ENCODE measurements around the gene ENTREP1.

The ENTREP1 gene

DNA sequence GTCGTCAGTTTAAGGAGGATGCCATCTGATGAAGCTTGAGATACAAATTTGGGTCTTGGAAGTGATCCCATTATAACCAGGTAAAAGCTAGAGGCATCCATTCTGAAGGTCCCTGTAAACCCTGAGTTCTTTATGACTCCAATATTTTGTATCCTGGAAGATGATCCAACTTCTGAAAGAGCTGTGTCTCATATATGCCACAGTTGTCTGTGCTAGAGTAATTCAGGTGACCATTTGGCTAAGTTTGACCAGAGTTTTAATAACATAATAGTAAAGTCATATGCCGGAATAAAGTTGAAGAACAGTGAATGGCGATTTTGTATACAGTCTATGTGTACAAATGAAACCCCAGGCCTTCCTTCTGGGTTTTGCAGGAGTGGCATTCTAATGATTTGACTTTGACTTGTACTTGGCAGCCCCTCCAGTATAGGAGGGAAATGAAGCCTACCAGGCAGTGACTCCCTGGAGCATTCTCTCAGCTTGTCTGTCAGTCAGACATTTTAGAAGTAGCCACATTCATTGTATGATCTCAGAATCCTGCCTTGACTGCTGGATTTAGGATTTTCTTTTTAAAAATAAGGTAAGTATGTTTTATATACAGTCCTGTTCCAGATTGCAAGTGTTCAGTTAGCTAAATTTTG is 39.6 kb downstream of the ENTREP1 start:
- DNase-seq (ENCODE audit: low spot score), result no peak

DNA sequence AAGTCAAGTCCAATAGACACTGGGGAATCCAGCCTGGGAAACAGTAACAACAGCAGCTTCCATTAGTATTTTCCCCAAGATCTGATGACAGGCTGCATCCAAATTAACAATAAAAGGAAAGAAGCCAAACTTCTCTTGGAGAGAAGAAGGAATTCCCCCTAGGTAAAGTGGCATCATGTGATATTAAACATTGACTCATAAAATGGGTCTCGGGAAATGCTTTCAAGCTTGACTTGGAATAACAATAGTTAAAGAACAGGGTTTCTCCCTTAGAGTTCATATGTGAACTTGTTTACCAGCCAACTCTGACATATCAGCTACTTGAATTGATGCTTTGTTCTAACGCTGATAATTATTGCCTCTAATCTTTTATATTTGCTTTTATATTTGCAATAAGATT is 45.4 kb downstream of the ENTREP1 start:
- DNase-seq (ENCODE audit: low spot score), result no peak

DNA sequence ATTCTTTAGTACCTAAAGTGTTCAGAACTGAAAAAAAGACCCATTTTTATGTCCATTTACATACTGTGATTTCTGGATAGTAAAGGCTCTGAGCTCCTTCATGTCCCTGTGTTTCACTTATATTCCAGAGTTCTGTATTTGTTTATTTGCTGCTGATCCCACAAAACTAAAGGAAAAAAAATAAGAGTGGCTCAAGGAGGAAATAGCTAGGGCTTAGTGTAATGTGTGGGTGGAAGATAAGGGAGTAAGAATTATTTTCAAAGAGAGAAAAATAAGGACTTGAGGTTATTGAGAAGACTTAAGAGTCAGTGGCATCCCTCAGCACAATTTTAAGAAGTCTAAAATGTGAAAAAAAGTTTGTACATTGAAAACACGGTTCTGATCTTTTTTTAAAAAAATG is 46.0 kb downstream of the ENTREP1 start:
- no peak for DNase-seq (ENCODE audit: low spot score)

DNA sequence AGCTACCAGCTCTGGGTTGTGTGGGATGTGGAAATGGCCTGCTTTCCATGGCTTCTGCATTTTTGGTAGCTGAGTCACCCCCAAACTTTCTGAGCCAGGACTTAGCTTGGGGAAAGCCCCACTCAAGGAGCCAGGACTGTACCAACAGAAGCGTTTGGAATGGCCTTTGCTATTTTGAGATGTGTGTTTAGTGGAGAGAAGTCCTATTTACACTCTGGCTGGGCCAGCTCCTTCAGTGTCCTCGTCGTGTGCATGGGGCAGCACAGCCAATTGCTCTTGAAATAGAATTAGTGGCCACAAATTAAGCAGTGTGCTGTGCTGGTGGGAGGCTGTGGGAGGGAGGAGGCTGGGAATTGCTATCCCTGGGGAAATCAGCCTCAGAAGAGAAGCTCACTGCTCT is 51.6 kb downstream of the ENTREP1 start:
- DNase-seq (ENCODE audit: low spot score), result peak; percentile 87

DNA sequence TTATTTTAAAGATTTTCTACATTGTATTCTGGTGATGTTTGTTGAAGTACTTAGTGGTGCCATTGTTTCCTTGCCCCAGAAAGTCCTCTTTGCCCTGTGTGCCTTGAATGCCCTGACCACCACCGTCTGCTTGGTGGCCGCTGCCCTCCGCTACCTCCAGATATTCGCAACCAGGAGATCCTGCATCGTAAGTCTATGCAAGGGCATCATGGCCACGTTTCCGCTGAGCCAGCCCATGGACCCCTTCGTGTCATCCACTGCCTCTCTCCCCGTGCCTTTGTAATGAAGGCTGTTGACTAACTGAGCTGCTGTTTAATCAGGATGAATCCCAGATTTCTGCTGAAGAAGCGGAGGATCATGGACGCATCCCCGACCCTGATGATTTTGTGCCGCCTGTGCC is 52.3 kb downstream of the ENTREP1 start:
- DNase-seq (ENCODE audit: low spot score), result no peak

DNA sequence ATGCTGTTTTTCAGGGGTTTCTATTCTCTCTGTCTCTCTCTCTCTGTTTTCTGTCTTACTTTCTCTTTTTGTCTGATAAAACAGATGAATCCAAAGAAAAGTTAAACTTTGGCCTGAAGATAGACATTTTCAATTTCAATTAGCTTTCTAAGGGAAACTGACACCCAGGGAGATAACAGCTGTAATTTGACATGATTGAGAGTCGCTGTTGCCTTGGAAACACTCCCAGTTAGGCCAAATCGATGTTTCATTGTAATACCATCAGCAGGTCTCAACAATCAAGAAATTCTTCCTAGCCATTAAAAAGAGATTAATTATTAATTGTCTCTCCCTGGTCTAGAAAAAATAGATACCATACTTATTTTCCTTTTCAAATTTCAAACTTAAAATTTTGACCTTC is 53.0 kb downstream of the ENTREP1 start:
- DNase-seq (ENCODE audit: low spot score), result peak; percentile 27

DNA sequence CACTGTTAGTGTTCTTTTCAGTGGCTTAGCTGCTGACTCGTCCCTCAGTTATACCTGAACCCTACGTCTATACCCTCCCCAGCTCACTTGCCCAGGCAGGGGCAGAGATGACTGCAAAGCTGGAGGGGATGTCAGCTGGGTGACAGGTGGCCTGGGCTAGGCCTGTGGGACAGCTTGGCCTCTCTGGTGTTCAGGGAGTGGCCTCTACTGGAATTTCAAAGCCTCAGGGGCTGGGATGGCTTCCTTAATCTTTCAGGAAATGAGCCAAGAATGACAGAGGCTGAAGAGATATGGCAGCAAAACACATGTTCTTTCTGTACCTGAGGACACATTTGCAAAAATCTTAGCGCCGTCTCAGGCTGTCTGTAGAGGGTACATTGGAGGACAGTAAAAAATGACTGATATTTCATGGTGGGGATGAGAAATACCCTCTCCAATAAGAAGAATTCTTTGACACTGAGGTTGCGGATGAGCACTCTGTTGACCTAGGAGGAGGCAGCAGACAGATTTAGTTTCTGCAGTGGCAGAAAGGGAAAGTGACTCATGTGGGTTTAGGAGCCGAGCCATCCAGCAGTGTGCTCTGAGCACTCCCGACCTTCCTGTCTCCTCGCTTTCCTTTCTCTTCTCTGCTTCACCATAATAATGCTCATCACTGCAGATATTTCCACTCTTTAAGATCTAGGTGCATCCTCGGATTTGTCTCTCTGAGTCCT is 54.4 kb downstream of the ENTREP1 start:
- DNase-seq (ENCODE audit: low spot score), result no peak

DNA sequence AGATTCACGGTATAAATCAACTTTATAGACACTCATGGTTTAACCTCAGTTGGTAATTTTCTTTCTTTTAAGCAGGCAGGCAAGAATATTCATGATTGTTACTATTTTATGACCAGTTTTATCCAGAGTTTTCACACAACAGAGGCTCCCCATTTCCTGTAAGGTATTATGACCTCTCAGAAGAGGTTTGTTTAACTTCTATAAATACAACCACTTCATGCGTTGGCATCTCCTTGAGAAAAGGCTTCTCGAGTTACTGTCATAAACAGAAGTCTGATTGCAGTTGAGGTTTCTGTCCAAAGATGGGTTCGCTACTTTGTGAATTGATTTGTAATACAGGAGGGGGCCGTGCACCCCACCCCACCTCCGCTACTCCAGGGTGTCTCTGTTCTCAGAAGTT is 55.3 kb downstream of the ENTREP1 start:
- no peak for DNase-seq (ENCODE audit: low spot score)

DNA sequence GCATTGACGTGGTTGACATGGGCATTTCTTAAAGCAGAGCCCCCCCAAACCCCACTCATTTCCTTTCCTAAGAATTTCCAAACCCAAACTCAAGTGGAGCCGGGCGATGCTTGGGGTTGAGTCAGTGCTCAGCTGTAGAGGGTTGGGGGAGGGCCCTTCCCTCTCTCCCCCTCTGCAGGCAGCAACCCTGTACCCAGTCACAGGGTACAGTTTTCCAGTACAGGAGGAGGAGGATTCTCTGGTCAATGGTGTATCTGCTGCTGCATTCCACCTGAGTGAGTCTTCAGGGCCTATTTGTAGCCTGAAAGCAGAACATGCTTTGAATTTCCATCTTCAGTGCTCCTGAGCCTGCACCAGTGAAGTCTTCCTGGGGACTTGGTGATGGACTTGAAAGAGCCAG is 55.8 kb downstream of the ENTREP1 start:
- DNase-seq (ENCODE audit: low spot score), result no peak

DNA sequence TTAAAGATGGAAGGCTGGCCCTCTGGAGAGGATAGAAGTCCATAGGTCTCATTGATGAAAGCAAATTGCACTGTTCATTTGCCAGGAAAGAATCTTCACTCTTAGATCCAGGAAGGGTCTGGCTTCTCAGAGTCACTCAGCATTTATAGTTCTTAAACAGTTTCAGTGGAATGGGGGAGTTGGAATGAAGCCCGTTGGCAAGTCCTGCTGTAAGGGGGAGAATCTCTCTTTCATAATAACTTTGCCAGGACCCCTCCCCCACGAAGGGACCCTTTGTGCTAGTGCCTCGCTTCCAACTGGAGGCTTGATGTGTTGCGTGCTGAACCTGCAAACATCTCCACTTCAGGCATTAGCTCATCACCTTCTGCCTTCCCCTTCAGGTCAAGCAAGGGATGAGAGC is 57.1 kb downstream of the ENTREP1 start:
- no peak for DNase-seq (ENCODE audit: low spot score)

DNA sequence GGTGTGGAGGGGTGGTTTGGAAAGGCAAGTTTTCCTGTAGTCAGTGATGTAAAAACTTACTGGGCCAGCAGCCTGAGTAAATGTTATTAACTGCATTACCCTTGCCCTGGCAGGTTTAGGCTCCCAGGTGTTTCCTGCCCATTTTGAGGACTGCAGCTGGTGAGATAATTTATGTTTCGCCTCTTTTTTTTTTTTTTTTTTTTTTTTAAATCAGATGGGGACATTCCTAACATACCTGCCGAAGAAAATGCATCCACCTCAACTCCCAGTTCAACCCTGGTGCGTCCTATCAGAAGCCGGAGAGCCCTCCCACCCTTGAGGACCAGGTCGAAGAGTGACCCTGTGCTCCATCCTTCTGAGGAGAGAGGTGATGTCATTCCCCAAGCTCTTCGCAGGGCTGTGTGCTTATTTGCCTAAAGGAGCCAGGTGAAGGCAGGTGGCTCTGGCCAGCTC is 60.6 kb downstream of the ENTREP1 start:
- no peak for DNase-seq (ENCODE audit: low spot score)

DNA sequence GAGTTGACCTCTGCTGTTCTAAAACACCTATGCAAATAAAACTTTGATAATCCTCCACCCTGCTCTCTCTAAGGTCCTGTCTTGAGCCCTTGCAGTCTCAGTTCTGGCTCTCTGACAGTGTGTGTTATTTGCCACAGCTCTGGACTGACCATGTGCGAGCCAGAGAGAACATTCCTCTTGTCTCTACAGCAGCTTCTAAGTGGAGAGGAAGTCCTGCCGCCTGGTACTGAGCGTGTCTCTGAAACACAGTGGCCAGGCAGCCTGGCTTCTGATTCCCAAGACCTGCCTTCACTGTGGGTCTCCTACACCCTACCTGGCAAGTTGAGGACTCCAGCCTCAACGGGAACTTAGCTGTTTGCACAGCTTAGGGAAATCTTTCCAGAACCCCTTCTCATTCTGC is 61.6 kb downstream of the ENTREP1 start:
- no peak for DNase-seq (ENCODE audit: low spot score)

DNA sequence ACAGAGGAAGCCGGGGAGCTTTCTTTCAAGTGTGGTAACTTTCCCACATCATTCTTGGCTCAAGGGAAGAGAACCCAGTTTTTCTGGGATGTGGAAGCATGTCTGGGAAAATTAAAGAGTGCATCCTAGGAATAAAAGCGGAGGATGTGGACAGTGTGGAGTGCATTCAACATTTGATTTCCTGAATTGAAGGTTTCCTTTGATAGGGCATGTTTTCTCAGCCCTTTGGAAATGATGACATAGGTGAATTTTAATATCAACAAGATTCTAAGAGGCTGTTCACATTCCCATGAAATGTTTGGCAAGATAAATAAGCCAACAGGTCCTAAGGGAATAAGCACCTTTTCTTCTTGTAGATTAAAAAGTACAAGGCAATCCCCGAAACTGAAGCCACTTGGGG is 63.6 kb downstream of the ENTREP1 start:
- DNase-seq (ENCODE audit: low spot score), result no peak

DNA sequence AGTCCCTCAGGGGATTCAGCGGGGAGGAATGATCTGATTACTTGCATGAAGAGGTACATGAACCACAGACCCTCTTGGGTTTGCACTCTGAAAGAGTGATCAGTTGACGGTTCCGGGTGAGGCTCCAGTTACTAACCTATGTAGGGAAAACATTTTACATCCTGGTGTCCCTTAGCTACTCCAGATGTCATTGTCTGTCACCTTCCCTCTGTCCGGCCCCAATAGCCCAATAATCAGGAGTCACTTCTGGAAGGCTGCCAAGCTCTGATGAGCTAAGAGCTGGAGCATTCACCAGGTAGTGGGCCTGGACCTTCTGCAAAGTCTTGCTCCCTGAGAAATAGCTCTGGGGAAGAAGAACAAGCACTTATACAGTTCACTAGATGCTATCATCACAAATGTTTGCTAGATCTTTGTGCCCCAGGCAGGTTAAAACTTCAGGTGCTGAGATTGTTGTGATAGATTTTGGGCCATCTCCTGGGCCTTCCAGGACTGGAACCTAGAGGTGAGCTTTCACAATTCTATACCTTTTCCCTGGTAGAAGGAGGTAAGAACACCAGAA is 64.5 kb downstream of the ENTREP1 start:
- no peak for DNase-seq (ENCODE audit: low spot score)

DNA sequence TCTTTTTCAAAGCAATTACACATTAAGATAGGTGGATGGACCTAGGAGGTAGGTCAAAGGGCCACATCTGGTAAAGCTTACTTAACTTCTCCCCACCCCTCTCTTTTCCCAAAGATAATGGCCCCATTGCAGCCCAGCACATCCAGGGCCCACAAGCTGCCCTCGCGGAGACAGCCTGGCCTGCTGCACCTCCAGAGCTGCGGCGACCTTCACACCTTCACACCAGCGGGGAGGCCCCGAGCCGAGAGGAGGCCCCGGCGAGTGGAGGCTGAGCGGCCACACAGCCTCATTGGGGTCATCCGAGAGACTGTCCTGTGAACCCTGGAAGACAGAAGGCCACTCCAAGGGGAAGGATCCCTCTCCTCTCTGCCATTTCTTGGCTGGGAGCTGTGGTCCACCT is 66.5 kb downstream of the ENTREP1 start:
- DNase-seq (ENCODE audit: low spot score), result no peak

DNA sequence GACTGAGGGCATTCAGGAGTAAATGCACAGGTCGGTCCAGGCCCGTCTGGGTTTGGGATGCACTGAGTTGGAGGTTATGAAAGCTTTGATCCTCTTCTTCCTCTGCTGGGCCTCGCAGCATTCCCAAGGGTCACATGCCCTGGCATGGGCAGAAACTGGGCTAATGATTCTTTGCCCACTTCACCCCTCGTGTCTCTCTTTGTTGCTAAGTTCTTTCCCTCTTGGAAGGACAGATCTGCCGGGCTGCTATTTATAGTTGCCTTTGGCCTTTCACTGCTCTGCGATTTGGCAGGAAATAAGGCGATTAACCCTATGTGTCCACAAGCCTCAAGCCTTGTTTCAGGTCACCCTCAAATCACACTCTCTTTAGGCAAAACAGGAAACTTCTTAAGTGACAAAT is 66.9 kb downstream of the ENTREP1 start:
- DNase-seq (ENCODE audit: low spot score), result no peak

DNA sequence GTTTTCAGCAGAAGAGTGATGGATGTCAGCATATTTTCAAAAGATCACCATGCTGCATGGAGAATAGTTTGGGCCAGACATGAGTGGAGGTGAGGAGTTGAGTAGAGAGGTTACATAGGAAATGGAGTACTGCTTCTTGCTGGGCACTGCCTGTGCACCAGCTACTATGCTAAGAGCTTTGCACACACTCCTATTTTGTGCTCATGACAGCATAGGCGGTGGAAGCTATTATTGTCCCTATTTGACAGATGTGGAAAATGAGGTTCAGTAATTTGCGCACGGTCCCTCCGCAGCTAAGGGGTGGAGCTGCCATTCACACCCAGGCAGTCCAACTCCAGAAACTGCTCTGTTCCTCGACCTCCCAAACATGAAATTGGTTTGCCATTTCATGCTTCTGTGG is 67.8 kb downstream of the ENTREP1 start:
- DNase-seq (ENCODE audit: low spot score), result no peak

DNA sequence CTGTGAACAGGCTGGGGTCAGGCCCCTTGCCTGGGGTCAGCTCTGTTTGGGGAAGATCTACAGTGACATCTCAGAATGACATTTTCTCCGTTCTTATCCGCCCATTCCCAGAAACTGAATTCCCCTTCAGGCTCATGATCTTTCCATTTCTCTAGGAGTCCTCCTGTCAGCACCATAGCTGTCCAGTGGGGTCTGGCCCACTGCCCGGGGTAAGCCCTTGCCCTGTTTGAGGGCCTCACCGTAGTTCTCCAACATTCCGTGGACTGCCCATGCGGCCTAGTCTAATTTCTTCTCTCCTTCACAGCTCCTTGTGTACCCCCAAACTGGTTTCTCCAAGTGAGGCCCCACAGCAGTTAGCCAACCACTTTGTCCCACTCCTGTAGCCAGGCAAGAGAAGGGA is 68.4 kb downstream of the ENTREP1 start:
- DNase-seq (ENCODE audit: low spot score), result no peak

DNA sequence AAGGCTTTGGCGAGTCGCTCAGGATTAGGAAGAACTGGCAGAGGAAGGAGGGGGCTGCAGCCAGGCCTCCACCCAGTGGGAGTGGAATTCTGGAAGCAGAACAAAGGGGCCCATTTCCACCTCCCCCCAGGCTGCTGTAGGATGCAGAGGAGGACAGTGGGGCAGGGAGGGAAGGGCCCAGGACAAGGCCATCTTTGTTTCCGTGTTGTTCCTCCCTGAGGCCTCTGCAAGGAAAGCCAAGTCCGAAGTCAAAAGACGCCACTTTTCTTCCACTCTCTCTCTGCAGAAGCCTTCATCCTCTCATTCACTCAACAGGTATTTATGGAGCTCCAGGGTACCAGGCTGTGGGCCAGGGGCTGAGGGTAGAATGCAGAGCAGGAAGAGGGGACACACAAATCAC is 70.7 kb downstream of the ENTREP1 start:
- DNase-seq (ENCODE audit: low spot score), result no peak

DNA sequence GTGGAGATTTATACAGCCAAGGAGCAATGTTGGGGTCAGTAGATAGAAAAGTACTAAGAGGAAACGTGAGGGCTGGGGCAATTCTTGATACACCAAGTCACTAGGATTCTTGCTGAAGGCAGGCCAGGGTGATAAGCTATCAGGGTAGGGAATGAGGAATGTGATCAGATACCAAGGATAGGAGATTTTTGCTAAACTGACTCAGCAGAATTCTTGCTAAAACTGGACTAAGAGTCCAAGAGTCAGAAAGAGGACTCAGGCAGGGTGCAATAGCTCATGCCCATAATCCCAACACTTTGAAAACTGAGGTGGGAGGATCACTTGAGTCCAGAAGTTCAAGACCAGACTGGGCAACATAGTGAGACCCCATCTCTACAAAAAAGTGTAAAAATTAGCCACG is 71.7 kb downstream of the ENTREP1 start:
- DNase-seq (ENCODE audit: low spot score), result no peak

DNA sequence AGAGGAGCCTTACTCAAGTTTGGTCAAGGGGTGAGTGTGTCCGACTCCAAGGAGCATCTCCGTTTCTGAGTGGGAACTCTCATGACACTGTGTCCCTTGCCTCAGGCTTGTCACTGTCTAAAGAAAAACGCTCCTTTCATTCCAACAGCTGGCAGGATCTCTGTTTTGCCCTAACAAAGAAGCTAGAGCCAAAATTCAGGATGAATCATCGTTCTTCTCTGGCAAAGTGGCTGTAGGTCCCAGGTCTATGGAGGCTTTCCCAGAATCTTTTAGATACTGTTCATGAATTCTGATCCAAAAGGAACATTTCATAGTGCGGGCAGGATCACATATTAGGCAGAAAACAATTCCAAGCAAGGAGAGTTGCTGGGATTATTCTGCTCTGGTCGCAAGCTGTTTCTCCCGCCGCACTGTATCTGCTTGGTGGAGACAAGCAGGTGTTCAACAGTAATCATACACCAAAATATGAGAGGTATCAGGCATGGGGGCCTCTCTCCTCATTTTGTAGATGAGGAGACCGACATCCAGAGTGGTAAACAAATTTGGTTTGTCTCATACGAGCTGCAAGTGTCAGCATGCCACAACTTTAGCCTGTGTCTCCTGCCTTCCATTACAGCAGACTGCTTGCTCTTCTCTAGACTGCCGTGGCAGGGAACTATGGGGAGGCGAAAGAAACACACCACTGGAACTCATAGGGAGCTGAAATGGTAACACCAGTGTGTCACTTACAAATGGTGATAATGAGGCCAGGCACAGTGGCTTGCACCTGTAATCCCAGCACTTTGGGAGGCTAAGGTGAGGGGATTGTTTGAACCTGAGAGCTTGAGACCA is 72.6 kb downstream of the ENTREP1 start:
- DNase-seq (ENCODE audit: low spot score), result no peak

DNA sequence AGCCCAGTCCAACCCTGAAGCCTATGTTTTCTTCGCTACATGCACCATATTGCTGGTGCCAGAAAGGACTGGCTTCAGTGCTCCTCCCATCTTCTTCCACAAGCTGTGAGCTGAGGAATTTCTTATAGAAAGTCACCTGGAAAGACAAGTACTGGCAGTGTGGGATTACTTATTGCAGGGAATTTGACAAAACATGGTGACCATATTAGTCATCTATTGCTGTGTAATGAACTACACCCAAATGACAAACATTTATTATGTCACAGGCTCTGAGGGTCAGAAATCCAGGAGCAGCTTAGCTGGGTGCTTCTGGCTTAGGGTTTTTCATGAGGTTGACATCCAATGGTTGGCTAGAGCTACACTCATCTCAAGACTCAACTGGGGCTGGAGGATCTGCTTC is 75.5 kb downstream of the ENTREP1 start:
- DNase-seq (ENCODE audit: low spot score), result no peak
